Left cardiac atrium (tissue), 4 donors: ENCODE results near the gene CYP21A2. TPM values are rescaled to one million over a fixed set of nuclear protein-coding genes. Genes with fewer than 3 reads are reported as not detected.

Experiments used
- ATAC-seq, 2 donors: fragments of 200-7000 bp; cut with Tn5 transposase; one replicate each; pipeline ENCODE4 v1.9.1; 2020; ENCODE audit warnings: mild to moderate bottlenecking in 2 of 2, moderate library complexity in 2 of 2
- DNase-seq: peaks from one replicate; pipeline ENCODE4 v3.0.0-alpha.2; 2020
- intact Hi-C, 2 donors: fragments of 100-400 bp; cut with DNase I; formaldehyde crosslinking; loops; one replicate each; pipeline versions ENCODE4 v1.14.1 to v1.15.1; 2022 to 2023
- total RNA-seq, 2 donors: library from RNA; stranded (reverse); fragmentation: NEBNext Ultra II Directional; extraction: Animal tissue kit (Norgen Biotek cat#: 25700); gene quantifications; one replicate each; pipeline ENCODE4 v1.2.1, GENCODE V29; 2021
- donor health status: DM: no; HTN: yes; CAD: no.
- donor health status: DM: no; HTN: yes; CAD: no; lungs with severe emphysema.
- donor health status: DM: yes; HTN: yes; CAD: no.
- donor health status: Dilated cardiomyopathy.

The CYP21A2 gene
- total RNA-seq, 2 donors from 2014 or later = 2.0 to 10.3 TPM

DNA sequence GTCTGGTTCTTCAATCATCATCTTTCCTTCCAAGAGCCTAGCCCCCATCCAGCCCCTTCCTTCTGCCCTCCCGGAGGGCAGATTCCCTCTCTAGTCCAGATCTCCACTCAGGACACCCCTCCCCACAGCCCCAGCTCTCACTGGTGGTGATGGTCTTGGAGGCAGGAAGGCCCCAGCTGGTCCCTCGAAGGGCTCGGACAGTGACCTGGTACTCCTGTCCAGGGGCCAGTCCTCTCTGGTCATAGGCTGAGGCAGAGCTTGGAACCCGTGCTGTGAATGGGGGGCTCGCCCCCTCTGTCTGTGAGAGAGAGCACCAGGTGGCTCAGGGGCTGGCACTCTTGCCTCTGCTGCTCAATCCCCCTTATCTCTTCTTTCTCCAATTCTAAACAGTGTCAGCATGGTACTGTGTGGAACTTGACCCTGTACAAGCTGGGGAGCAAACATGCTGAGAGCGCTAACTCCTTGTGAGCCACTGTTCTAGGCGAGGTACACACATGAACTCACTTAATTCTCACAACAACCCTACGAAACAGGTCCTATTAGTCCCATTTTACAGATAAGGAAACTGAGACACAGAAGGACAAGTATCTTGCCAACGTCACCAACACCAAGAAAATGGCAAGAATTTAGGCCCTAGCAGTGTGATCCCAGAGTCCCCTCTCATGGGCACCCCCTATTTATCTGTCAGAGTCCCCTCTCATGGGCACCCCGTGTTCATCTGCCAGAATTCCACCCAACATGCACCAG lies 51.0 kb downstream of the CYP21A2 start:
- no peak for DNase-seq
- intact Hi-C loops = no loop called here
- ATAC-seq = no peak

Other genes with a start within 250 kb of the CYP21A2 start
- 10 to 100 TPM; 24.8 to 39.3 TPM for gene VARS1, start 242.7 kb upstream of the CYP21A2 start, total RNA-seq
- 10 to 100 TPM; 24.3 to 29.4 TPM for gene LSM2, start 231.4 kb upstream of the CYP21A2 start, total RNA-seq
- gene HSPA1L, start 223.1 kb upstream of the CYP21A2 start, total RNA-seq = 1 to 10 TPM; 1.1 to 2.6 TPM
- gene HSPA1A, start 222.9 kb upstream of the CYP21A2 start, total RNA-seq = 100 to 1,000 TPM; 197 to 288 TPM
- gene HSPA1B, start 210.7 kb upstream of the CYP21A2 start, total RNA-seq = 100 to 1,000 TPM; 142 to 192 TPM
- gene NEU1, start 175.6 kb upstream of the CYP21A2 start, total RNA-seq = 10 to 100 TPM; 26.8 to 31.8 TPM
- gene SLC44A4, start 159.4 kb upstream of the CYP21A2 start, total RNA-seq = not detected
- gene EHMT2, start 140.7 kb upstream of the CYP21A2 start, total RNA-seq = 10 to 100 TPM; 12.9 to 20.2 TPM
- gene ZBTB12, start 136.3 kb upstream of the CYP21A2 start, total RNA-seq = 1 to 10 TPM; 2.5 to 4.6 TPM
- 10 to 100 TPM; 12.3 to 30.0 TPM for gene C2, start 110.7 kb upstream of the CYP21A2 start, total RNA-seq
- 100 to 1,000 TPM in 1 of 2 donors, 10 to 100 TPM in 1; 50.3 to 113 TPM for gene CFB, start 92.3 kb upstream of the CYP21A2 start, total RNA-seq
- gene NELFE, start 79.4 kb upstream of the CYP21A2 start, total RNA-seq = 10 to 100 TPM; 39.8 to 53.7 TPM
- gene SKIC2, start 79.2 kb upstream of the CYP21A2 start, total RNA-seq = 10 to 100 TPM; 36.8 to 45.1 TPM
- 10 to 100 TPM; 12.8 to 20.9 TPM for gene DXO, start 66.3 kb upstream of the CYP21A2 start, total RNA-seq
- gene C4A, start 56.4 kb upstream of the CYP21A2 start, total RNA-seq = 100 to 1,000 TPM; 199 to 206 TPM
- 100 to 1,000 TPM; 177 to 235 TPM for gene C4B, start 23.6 kb upstream of the CYP21A2 start, total RNA-seq
- 100 to 1,000 TPM; 143 to 158 TPM for gene TNXB, start 70.9 kb downstream of the CYP21A2 start, total RNA-seq
- gene ATF6B, start 89.8 kb downstream of the CYP21A2 start, total RNA-seq = 10 to 100 TPM; 35.4 to 36.2 TPM
- 1 to 10 TPM; 2.6 TPM for gene FKBPL, start 91.9 kb downstream of the CYP21A2 start, total RNA-seq
- under 1 TPM; 0.77 to 0.97 TPM for gene PRRT1, start 113.5 kb downstream of the CYP21A2 start, total RNA-seq
- 10 to 100 TPM; 20.2 to 29.6 TPM for gene PPT2, start 115.7 kb downstream of the CYP21A2 start, total RNA-seq
- gene EGFL8, start 126.2 kb downstream of the CYP21A2 start, total RNA-seq = 1 to 10 TPM; 7.1 to 8.7 TPM
- 10 to 100 TPM; 54.8 to 58.1 TPM for gene AGPAT1, start 137.7 kb downstream of the CYP21A2 start, total RNA-seq
- gene RNF5, start 140.0 kb downstream of the CYP21A2 start, total RNA-seq = 10 to 100 TPM; 73.0 to 77.9 TPM
- 1 to 10 TPM; 2.4 to 2.8 TPM for gene AGER, start 145.8 kb downstream of the CYP21A2 start, total RNA-seq
- gene PBX2, start 151.8 kb downstream of the CYP21A2 start, total RNA-seq = 10 to 100 TPM; 43.7 to 47.7 TPM
- 10 to 100 TPM in 1 of 2 donors, 1 to 10 TPM in 1; 8.5 to 15.8 TPM for gene GPSM3, start 154.2 kb downstream of the CYP21A2 start, total RNA-seq
- gene NOTCH4, start 185.7 kb downstream of the CYP21A2 start, total RNA-seq = 10 to 100 TPM; 22.4 to 27.9 TPM